Measurements from ENCODE around the gene ABL2.

Gene ABL2

GRCh38 chr1:179229214-179230140 is at the start of gene ABL2:
Gene ABL2, minus strand, starts transcription at chr1:179229677. Its CDS starts 280 bp downstream, at chr1:179229397.
- TF ChIP-seq TAF1 (IDR thresholded peaks at IDR 0.05; ENCODE audit: low read depth) (peak; percentile 76; the same call in 1 of the 2 replicates), TEAD4 (IDR thresholded peaks at IDR 0.05) (no peak), EGR1 (IDR thresholded peaks at IDR 0.05) (no peak; the same call in 1 of the 2 replicates), MAX (IDR thresholded peaks at IDR 0.05) (peak; percentile 95), NFIC (IDR thresholded peaks at IDR 0.05) (no peak), RAD21 (IDR thresholded peaks at IDR 0.05; ENCODE audit: low read depth) (no peak), TCF12 (IDR thresholded peaks at IDR 0.05; ENCODE audit: low read depth) (no peak), USF1 (IDR thresholded peaks at IDR 0.05) (no peak), CREB1 (IDR thresholded peaks at IDR 0.05; ENCODE audit: low read depth) (no peak), CEBPB (IDR thresholded peaks at IDR 0.05) (no peak), EP300 (IDR thresholded peaks at IDR 0.05; ENCODE audit: borderline replicate concordance) (0 out of 2 replicates have a peak, but pooled peaks have one; percentile 18), REST (IDR thresholded peaks at IDR 0.05; ENCODE audit: low read depth) (no peak), ZBTB7A (IDR thresholded peaks at IDR 0.05; ENCODE audit: low read depth) (peak; percentile 80; the same call in 1 of the 2 replicates), YY1 (IDR thresholded peaks at IDR 0.05; ENCODE audit: low read depth) (peak; percentile 86), FOXM1 (IDR thresholded peaks at IDR 0.05; ENCODE audit: borderline replicate concordance, low read depth) (no peak)

GRCh38 chr1:179278920-179279319 is 49.4 kb upstream of the ABL2 start:
- TF ChIP-seq TCF12 (IDR thresholded peaks at IDR 0.05; ENCODE audit: low read depth) = no peak
- TF ChIP-seq YY1 (IDR thresholded peaks at IDR 0.05; ENCODE audit: low read depth) = no peak
- TF ChIP-seq NFIC (IDR thresholded peaks at IDR 0.05) = no peak
- no peak for TF ChIP-seq REST (IDR thresholded peaks at IDR 0.05; ENCODE audit: low read depth)

GRCh38 chr1:179269071-179269470 is 39.6 kb upstream of the ABL2 start:
- TF ChIP-seq ZBTB7A (IDR thresholded peaks at IDR 0.05; ENCODE audit: low read depth) (no peak), TAF1 (IDR thresholded peaks at IDR 0.05; ENCODE audit: low read depth) (no peak), EP300 (IDR thresholded peaks at IDR 0.05; ENCODE audit: borderline replicate concordance) (no peak), REST (IDR thresholded peaks at IDR 0.05; ENCODE audit: low read depth) (no peak), NFIC (IDR thresholded peaks at IDR 0.05) (no peak), RAD21 (IDR thresholded peaks at IDR 0.05; ENCODE audit: low read depth) (no peak), EGR1 (IDR thresholded peaks at IDR 0.05) (no peak), MAX (IDR thresholded peaks at IDR 0.05) (no peak), CREB1 (IDR thresholded peaks at IDR 0.05; ENCODE audit: low read depth) (no peak), TCF12 (IDR thresholded peaks at IDR 0.05; ENCODE audit: low read depth) (no peak), USF1 (IDR thresholded peaks at IDR 0.05) (no peak), YY1 (IDR thresholded peaks at IDR 0.05; ENCODE audit: low read depth) (no peak), TEAD4 (IDR thresholded peaks at IDR 0.05) (no peak)

- TF ChIP-seq REST (IDR thresholded peaks at IDR 0.05; ENCODE audit: low read depth) (no peak), FOXM1 (IDR thresholded peaks at IDR 0.05; ENCODE audit: borderline replicate concordance, low read depth) (no peak), MAX (IDR thresholded peaks at IDR 0.05) (no peak), NFIC (IDR thresholded peaks at IDR 0.05) (no peak), EGR1 (IDR thresholded peaks at IDR 0.05) (no peak), EP300 (IDR thresholded peaks at IDR 0.05; ENCODE audit: borderline replicate concordance) (no peak), CEBPB (IDR thresholded peaks at IDR 0.05) (no peak), RAD21 (IDR thresholded peaks at IDR 0.05; ENCODE audit: low read depth) (no peak), ZBTB7A (IDR thresholded peaks at IDR 0.05; ENCODE audit: low read depth) (no peak), USF1 (IDR thresholded peaks at IDR 0.05) (no peak)
Observed at GRCh38 chr1:179264507-179264906, 35.0 kb upstream of the ABL2 start.
